Fibroblast of lung (primary cell): ENCODE measurements around the gene TRIM60.
"Not testable (repeated sequence)": the region's sequence is repeated elsewhere in the genome, so short reads cannot be mapped to it uniquely, and the experiment has no call there.

Experiments
- CTCF ChIP-seq, 2 donors: IDR thresholded peaks in 1 of 2; conservative IDR thresholded peaks in 1 of 2; 1 replicate in 1 of 2; 2 replicates in 1 of 2; pipeline ENCODE4 v1.5.1; 2011 to 2012; ENCODE audit warnings: low read length in 2 of 2, control low read depth in 1 of 2, inconsistent platforms in 1 of 2, low read depth in 1 of 2, mild to moderate bottlenecking in 1 of 2
- EZH2 ChIP-seq: IDR thresholded peaks from 2 replicates; pipeline ENCODE4 v1.5.1; 2012; ENCODE audit warnings: low read length, control low read depth, mild to moderate bottlenecking; ENCODE audit errors: missing control alignments

GRCh38 chr4:164990786-164991185 is 41.0 kb upstream of the TRIM60 start:
- not testable (repeated sequence) for TF ChIP-seq CTCF (conservative IDR thresholded peaks at IDR 0.05 in 1 of 2, IDR thresholded peaks at IDR 0.05 in 1 of 2; ENCODE audit: low read depth in 1 of 2, low read length in 2 of 2); EZH2
